COLO668 (cell line): Measurements from ENCODE around the gene UBE2G2.

Experiments used
- DNase-seq: peaks from one replicate; lab custom pipeline; 2025; ENCODE audit not compliant: unreplicated experiment; lab: John Stamatoyannopoulos, UW

UBE2G2 gene

GRCh38 chr21:44791993-44792392 is 9.6 kb downstream of the UBE2G2 start:
- DNase-seq, result no peak

- no peak for DNase-seq
Measured at GRCh38 chr21:44791246-44791645, 10.4 kb downstream of the UBE2G2 start.

- DNase-seq, result no peak
Measured at GRCh38 chr21:44790368-44790767, 11.3 kb downstream of the UBE2G2 start.

- no peak for DNase-seq
Measured at GRCh38 chr21:44789880-44790279, 11.7 kb downstream of the UBE2G2 start.

- DNase-seq, result peak; percentile 56
Measured at GRCh38 chr21:44785620-44786335, 15.8 kb downstream of the UBE2G2 start.

- DNase-seq, result no peak
Measured at GRCh38 chr21:44784810-44785209, 16.8 kb downstream of the UBE2G2 start.

- no peak for DNase-seq
Measured at GRCh38 chr21:44783020-44783696, 18.5 kb downstream of the UBE2G2 start.

- DNase-seq, result no peak
Measured at GRCh38 chr21:44780767-44781459, 20.7 kb downstream of the UBE2G2 start.

- DNase-seq, result no peak
Measured at GRCh38 chr21:44780137-44780502, 21.5 kb downstream of the UBE2G2 start.

GRCh38 chr21:44779417-44780136 is 22.0 kb downstream of the UBE2G2 start:
- DNase-seq, result no peak

GRCh38 chr21:44778983-44779382 is 22.6 kb downstream of the UBE2G2 start:
- DNase-seq, result no peak

GRCh38 chr21:44778499-44778911 is 23.1 kb downstream of the UBE2G2 start:
- DNase-seq, result peak; percentile 36

GRCh38 chr21:44778094-44778493 is 23.5 kb downstream of the UBE2G2 start:
- no peak for DNase-seq

- no peak for DNase-seq
Measured at GRCh38 chr21:44774972-44775371, 26.6 kb downstream of the UBE2G2 start.

- peak; percentile 98 for DNase-seq
Measured at GRCh38 chr21:44773291-44773932, 28.2 kb downstream of the UBE2G2 start.

GRCh38 chr21:44771896-44772525 is 29.6 kb downstream of the UBE2G2 start:
- DNase-seq, result no peak

- DNase-seq, result no peak
Measured at GRCh38 chr21:44767834-44768831, 33.5 kb downstream of the UBE2G2 start.

GRCh38 chr21:44766818-44767354 is 34.7 kb downstream of the UBE2G2 start:
- DNase-seq, result no peak
